LNCaP clone FGC (cell line): ENCODE data around the gene PRDM16.

Experiments used
- DNase-seq: peaks from one replicate; pipeline ENCODE4 v3.0.0-alpha.2; 2011; ENCODE audit warnings: low read depth
- H3K4me3 ChIP-seq: 2 replicates; pipeline ENCODE4 v1.5.1; 2011; ENCODE audit warnings: mild to moderate bottlenecking, low read depth, low read length, control low read depth
- TF ChIP-seq, protein P1 (sequence below): IDR thresholded peaks from 2 replicates; pipeline ENCODE4 v1.5.1; 2012; ENCODE audit warnings: mild to moderate bottlenecking; ENCODE audit not compliant: control insufficient read depth, insufficient read depth; ENCODE audit errors: extremely low read depth

The PRDM16 gene

GRCh38 chr1:3226191-3226590 lies 157.2 kb downstream of the PRDM16 start:
- TF ChIP-seq, protein P1, sequence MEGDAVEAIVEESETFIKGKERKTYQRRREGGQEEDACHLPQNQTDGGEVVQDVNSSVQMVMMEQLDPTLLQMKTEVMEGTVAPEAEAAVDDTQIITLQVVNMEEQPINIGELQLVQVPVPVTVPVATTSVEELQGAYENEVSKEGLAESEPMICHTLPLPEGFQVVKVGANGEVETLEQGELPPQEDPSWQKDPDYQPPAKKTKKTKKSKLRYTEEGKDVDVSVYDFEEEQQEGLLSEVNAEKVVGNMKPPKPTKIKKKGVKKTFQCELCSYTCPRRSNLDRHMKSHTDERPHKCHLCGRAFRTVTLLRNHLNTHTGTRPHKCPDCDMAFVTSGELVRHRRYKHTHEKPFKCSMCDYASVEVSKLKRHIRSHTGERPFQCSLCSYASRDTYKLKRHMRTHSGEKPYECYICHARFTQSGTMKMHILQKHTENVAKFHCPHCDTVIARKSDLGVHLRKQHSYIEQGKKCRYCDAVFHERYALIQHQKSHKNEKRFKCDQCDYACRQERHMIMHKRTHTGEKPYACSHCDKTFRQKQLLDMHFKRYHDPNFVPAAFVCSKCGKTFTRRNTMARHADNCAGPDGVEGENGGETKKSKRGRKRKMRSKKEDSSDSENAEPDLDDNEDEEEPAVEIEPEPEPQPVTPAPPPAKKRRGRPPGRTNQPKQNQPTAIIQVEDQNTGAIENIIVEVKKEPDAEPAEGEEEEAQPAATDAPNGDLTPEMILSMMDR: no peak
- no peak overlapping the region for H3K4me3 ChIP-seq
- no peak for DNase-seq

DNA sequence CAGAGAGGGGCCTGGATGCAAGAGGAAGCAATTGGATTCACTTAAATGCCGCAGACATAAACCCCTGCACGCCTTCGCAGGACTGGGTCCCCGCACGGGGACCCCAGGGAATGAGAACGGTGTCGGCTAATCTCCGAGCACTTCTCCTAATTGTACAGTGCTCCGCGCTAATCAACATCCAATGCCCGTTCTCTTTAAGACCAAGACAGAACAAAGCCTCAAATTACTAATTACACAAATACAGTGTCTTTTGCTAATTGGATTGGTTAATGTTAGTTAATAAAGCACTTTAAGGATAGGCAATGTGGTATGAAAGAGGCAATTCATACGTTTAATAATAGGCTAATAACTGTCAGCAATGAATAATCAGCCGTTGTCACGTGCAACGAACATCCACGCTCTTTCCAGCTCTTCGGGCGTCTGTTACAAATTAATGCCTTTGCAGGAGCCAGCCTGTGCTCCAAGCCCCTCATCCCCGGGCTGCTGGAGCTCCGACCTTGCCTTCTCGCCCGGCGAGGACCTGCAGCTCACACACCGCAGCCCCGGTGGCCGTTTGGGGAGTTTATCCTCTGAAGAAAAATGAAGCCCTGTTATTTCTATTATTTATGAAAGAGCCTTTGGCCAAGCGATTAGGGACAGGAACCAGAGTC lies 157.8 kb downstream of the PRDM16 start:
- no peak for DNase-seq
- TF ChIP-seq, protein P1: no peak
- H3K4me3 ChIP-seq: no peak overlapping the region

- DNase-seq: no peak
- H3K4me3 ChIP-seq: no peak overlapping the region
- TF ChIP-seq, protein P1: no peak
These were observed 158.3 kb downstream of the PRDM16 start for GRCh38 chr1:3227351-3227704.

DNA sequence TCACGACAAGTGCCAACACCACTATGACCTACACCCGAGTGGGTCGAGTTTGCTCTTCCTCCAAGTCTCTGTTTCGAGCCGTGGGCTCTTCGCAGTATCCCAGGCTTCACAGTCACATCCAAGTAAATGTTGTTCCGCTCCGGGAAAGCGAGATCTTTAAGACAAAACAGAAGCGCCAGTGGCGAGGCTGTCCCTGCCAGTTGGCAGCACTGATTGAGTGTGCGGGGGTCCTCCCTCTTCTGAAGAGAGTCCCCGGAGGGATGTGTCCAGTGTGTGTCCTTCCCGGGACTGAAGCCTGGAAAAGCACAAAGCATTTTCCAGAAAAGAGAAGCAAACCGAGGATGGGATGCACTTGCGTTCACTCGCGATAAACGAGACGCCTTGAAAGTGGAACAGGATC lies 158.9 kb downstream of the PRDM16 start:
- DNase-seq: no peak
- TF ChIP-seq, protein P1: no peak
- no peak overlapping the region for H3K4me3 ChIP-seq

DNA sequence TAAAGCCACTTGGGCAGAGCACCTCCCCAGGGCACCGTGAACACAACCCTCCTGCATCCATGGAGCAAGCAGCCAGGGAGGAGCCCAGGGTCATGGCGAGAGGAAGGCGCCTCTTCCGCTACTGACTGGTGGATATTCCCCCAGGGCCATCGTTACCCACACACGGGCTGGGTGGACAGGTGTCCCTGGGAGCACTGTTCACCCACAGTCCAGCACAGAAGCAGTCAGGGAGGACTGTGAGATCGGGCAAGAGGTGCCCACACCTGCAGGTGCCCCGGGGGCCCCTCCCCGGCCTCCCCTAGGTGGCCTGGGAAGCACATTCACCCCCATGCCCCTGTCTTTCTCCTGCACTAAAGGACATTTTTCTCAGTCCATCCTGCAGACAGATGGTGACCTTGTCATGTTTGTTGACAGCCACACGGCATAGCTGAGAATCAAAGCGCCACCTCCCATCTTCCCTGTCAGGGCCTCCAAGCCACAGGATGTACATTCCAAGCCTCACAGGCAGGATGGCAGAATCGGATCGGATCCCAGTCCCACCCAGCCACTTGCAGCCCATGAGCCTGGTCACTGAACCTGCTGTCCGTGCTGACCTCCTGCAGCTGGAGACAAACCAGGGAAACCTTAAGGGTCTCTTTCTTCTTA lies 160.2 kb downstream of the PRDM16 start:
- TF ChIP-seq, protein P1: no peak
- no peak for DNase-seq
- H3K4me3 ChIP-seq: no peak overlapping the region

- no peak for DNase-seq
- TF ChIP-seq, protein P1: no peak
- H3K4me3 ChIP-seq: no peak overlapping the region
These were observed 161.6 kb downstream of the PRDM16 start for GRCh38 chr1:3230553-3230952.

- DNase-seq: no peak
- TF ChIP-seq, protein P1: no peak
- no peak overlapping the region for H3K4me3 ChIP-seq
These were observed 162.2 kb downstream of the PRDM16 start for GRCh38 chr1:3231245-3231644.
